A673 (cell line): ENCODE measurements around the gene STT3A.

ENCODE experiments used
- CTCF ChIP-seq: fragments of 300-800, 200-600 bp; sonication (generic); conservative IDR thresholded peaks from 2 replicates; pipeline ENCODE4 v1.5.1; 2017; ENCODE audit warnings: low read depth, mild to moderate bottlenecking, antibody characterized with exemption, low read length, moderate library complexity, mixed read lengths
- EZH2 ChIP-seq: fragments of 200-600 bp; sonication (generic); IDR thresholded peaks from 2 replicates; pipeline ENCODE4 v1.6.1; 2017; ENCODE audit warnings: borderline replicate concordance, low read depth, mild to moderate bottlenecking, mixed read lengths, antibody characterized with exemption, low read length; ENCODE audit not compliant: poor library complexity, severe bottlenecking

GRCh38 chr11:125592305-125593113, at the start of gene STT3A:
- TF ChIP-seq CTCF: no peak
- TF ChIP-seq EZH2: no peak
